PFSK-1 (cell line): ENCODE data around the gene CCNYL1.

Source experiments
- FOXP2 ChIP-seq: optimal IDR thresholded peaks from 2 replicates; pipeline ENCODE3; 2011; ENCODE audit warnings: borderline replicate concordance, control low read depth, inconsistent platforms; ENCODE audit not compliant: insufficient read depth; ENCODE audit errors: extremely low read length, extremely low read depth
- POLR2AphosphoS5 ChIP-seq: IDR thresholded peaks from 2 replicates; pipeline ENCODE4 v1.6.1; 2012; ENCODE audit warnings: low read depth, mild to moderate bottlenecking, control low read depth, low read length, moderate library complexity
- REST ChIP-seq, 2 experiments: IDR thresholded peaks; 2 replicates each; pipeline versions ENCODE4 v1.6.1 to v1.8.0; 2011 to 2012; ENCODE audit warnings: low read depth in 2 of 2, low read length in 2 of 2, control low read depth in 1 of 2, inconsistent platforms in 1 of 2, mild to moderate bottlenecking in 1 of 2, moderate library complexity in 1 of 2; ENCODE audit not compliant: insufficient read depth in 1 of 2
- TAF1 ChIP-seq: IDR thresholded peaks from 2 replicates; pipeline ENCODE4 v1.6.1; 2012; ENCODE audit warnings: low read length, control low read depth, borderline replicate concordance; ENCODE audit not compliant: insufficient read depth

GRCh38 chr2:207787800-207788199 is 76.4 kb downstream of the CCNYL1 start:
- TF ChIP-seq REST (IDR thresholded peaks at IDR 0.05; ENCODE audit: insufficient read depth in 1 of 2, low read depth in 2 of 2, low read length in 2 of 2) (no peak), TAF1 (no peak), POLR2AphosphoS5 (no peak), FOXP2 (no peak)
